ENCODE results near the gene CCNA2.

Gene CCNA2

DNA sequence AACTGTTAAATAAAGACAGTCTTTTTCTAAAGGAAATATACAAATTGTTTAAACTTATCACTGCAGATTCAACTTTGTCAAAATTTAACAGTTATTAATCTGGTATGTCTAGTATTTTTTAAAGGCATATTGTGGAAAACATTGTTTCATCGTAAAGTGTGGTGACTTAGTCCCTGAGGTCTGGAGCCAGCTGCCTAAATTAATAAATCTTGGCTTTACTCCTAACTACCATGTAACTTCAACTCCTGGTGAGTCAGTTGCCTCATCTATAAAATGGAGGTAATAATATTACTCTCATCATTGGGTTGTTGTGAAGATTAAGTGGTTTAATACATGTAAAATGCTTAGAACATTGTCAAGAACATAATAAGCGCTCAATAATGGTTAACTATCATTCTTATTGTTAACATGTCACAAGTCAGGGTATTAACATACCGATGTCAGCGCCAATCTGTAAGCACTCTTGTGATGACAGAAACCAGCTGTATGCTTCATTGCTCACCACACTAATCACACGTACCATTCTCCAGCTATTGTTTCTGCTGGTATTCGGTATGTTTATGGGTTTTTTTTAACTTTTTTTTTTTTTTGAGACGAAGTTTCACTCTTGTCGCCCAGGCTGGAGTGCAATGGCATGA lies 44.6 kb downstream of the CCNA2 start:
- no peaks in the 10 kb centered on the region for H4K20me1 ChIP-seq (ENCODE audit: insufficient read depth)
- H3K9ac ChIP-seq, result no peak overlapping the region
- H3K27me3 ChIP-seq (ENCODE audit: insufficient read depth, low read depth), result no peaks in the 10 kb centered on the region
- H3K4me1 ChIP-seq (ENCODE audit: low read depth, poor library complexity, severe bottlenecking), result no peaks in the 10 kb centered on the region
- H3K4me2 ChIP-seq, result no peak overlapping the region
- H3K79me2 ChIP-seq (ENCODE audit: insufficient read depth, low read depth), result no peaks in the 10 kb centered on the region
- no peaks in the 10 kb centered on the region for H3K36me3 ChIP-seq (ENCODE audit: insufficient read depth)
- no peak overlapping the region for H2AFZ ChIP-seq (ENCODE audit: low read depth)
- no peak overlapping the region for H3K4me3 ChIP-seq (IDR thresholded peaks at IDR 0.05; ENCODE audit: insufficient read depth, low read depth, low read length)
- H3K27ac ChIP-seq, result no peak overlapping the region
- TF ChIP-seq, protein P1, sequence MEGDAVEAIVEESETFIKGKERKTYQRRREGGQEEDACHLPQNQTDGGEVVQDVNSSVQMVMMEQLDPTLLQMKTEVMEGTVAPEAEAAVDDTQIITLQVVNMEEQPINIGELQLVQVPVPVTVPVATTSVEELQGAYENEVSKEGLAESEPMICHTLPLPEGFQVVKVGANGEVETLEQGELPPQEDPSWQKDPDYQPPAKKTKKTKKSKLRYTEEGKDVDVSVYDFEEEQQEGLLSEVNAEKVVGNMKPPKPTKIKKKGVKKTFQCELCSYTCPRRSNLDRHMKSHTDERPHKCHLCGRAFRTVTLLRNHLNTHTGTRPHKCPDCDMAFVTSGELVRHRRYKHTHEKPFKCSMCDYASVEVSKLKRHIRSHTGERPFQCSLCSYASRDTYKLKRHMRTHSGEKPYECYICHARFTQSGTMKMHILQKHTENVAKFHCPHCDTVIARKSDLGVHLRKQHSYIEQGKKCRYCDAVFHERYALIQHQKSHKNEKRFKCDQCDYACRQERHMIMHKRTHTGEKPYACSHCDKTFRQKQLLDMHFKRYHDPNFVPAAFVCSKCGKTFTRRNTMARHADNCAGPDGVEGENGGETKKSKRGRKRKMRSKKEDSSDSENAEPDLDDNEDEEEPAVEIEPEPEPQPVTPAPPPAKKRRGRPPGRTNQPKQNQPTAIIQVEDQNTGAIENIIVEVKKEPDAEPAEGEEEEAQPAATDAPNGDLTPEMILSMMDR (conservative IDR thresholded peaks at IDR 0.05; ENCODE audit: low read depth, low read length), result no peak

DNA sequence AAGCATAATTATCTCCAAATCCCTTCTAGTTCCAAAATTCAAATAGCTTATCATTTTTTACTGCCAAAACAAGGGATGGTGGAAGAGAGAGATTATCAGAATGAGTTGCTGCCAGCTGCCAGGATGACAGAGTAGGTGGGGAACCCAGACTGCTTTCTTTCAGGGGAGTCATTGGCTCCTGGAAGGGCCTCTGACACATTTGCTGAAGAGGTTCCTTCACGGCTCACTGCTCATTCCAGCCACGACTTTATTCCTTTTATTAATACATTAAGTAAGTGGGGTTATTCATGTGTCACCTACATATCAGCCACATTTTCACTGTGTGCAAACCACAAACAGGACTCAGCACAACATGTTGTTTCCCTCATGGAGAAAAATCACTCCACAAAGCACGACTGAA lies 46.1 kb downstream of the CCNA2 start:
- Histone ChIP-seq H3K36me3 (ENCODE audit: insufficient read depth) (no peaks in the 10 kb centered on the region), H2AFZ (ENCODE audit: low read depth) (no peak overlapping the region), H3K27me3 (ENCODE audit: insufficient read depth, low read depth) (no peaks in the 10 kb centered on the region), H3K9ac (no peak overlapping the region), H3K4me2 (no peak overlapping the region), H3K27ac (no peak overlapping the region), H3K79me2 (ENCODE audit: insufficient read depth, low read depth) (no peaks in the 10 kb centered on the region), H4K20me1 (ENCODE audit: insufficient read depth) (no peaks in the 10 kb centered on the region), H3K4me3 (IDR thresholded peaks at IDR 0.05; ENCODE audit: insufficient read depth, low read depth, low read length) (no peak overlapping the region), H3K4me1 (ENCODE audit: low read depth, poor library complexity, severe bottlenecking) (no peaks in the 10 kb centered on the region)
- TF ChIP-seq, protein P1 (conservative IDR thresholded peaks at IDR 0.05; ENCODE audit: low read depth, low read length), result no peak

DNA sequence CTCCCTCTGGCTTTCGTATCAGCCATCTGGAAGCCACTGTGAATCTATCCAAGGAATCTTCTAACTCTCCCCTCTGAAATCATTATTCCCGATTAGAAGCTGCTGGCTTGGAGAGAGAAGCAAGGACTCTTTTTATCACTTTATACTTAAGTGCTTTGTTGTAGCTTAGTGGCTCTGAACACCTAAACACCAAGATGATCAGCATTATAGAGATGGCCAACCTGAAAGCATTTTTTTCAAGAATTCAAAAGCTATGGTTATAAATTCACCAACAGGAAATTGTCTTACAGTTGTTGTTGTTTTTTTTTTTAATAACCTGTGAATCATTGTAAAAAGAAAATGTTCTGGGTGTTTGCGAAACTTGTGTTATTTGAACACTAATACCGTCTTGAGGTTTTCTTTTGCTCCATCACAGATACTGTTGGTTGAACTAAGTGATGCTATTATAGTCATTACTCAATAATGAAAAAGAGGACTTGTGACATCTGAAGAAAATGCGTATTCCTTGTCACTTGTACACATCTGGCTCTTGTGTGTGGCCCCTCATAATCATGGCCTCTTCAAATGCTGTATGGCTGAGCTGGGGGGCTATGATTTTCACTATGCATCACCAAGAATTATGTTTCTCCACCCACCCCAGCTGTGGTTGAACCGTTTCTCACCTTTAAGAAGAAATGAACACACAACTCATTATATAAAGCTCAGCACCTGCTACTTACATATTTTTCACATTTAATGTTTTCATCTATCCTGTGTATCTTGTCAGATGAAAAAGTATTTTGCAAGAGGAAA lies 46.9 kb downstream of the CCNA2 start:
- Histone ChIP-seq H3K4me2 (no peak overlapping the region), H3K4me1 (ENCODE audit: low read depth, poor library complexity, severe bottlenecking) (no peaks in the 10 kb centered on the region)
- TF ChIP-seq, protein P1 (conservative IDR thresholded peaks at IDR 0.05; ENCODE audit: low read depth, low read length), result no peak

DNA sequence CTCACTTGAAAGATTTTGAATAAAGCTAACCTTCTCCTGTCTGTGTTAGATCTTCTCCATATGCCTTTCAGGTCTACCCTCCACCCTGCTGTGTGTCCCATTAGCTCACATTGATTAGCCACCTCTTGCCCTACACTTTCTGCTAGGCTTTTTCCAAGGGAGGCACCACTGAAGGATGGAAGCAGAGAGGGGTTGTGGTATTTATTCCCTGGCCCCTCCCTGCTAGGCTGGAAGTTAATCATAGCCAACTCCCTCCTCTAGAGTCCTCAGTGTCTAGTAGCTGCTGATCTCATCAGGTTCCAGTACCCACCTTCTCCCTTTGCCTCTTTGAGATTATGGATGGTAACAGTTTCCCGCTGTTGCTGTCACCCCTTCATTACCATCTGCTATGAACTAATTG lies 49.8 kb downstream of the CCNA2 start:
- Histone ChIP-seq H3K9ac (no peak overlapping the region), H3K27me3 (ENCODE audit: insufficient read depth, low read depth) (no peaks in the 10 kb centered on the region), H3K4me3 (IDR thresholded peaks at IDR 0.05; ENCODE audit: insufficient read depth, low read depth, low read length) (no peak overlapping the region), H3K27ac (no peak overlapping the region), H3K36me3 (ENCODE audit: insufficient read depth) (no peaks in the 10 kb centered on the region), H3K4me2 (no peak overlapping the region), H2AFZ (ENCODE audit: low read depth) (no peak overlapping the region), H3K4me1 (ENCODE audit: low read depth, poor library complexity, severe bottlenecking) (no peaks in the 10 kb centered on the region), H3K79me2 (ENCODE audit: insufficient read depth, low read depth) (no peaks in the 10 kb centered on the region), H4K20me1 (ENCODE audit: insufficient read depth) (no peaks in the 10 kb centered on the region)
- TF ChIP-seq, protein P1 (conservative IDR thresholded peaks at IDR 0.05; ENCODE audit: low read depth, low read length), result no peak

More for the DNA sequence above, 46.9 kb downstream of the CCNA2 start:
- H3K27ac ChIP-seq, result no peak overlapping the region
- no peaks in the 10 kb centered on the region for H3K27me3 ChIP-seq (ENCODE audit: insufficient read depth, low read depth)
- no peak overlapping the region for H3K9ac ChIP-seq
- H3K36me3 ChIP-seq (ENCODE audit: insufficient read depth), result no peaks in the 10 kb centered on the region
- no peak overlapping the region for H2AFZ ChIP-seq (ENCODE audit: low read depth)
- no peak overlapping the region for H3K4me3 ChIP-seq (IDR thresholded peaks at IDR 0.05; ENCODE audit: insufficient read depth, low read depth, low read length)
- H4K20me1 ChIP-seq (ENCODE audit: insufficient read depth), result no peaks in the 10 kb centered on the region
- no peaks in the 10 kb centered on the region for H3K79me2 ChIP-seq (ENCODE audit: insufficient read depth, low read depth)
